Spleen (tissue), 7 donors: ENCODE data around the gene MRC1.

Source experiments
- CTCF ChIP-seq, 11 experiments: fragments of 200-600 bp in 7 of 11; fragments of 450-650 bp in 4 of 11; sonication (generic) in 4 of 11; IDR thresholded peaks in 8 of 11; conservative IDR thresholded peaks in 3 of 11; 1 replicate in 7 of 11; 2 replicates in 4 of 11; pipeline versions ENCODE4 v1.4.0 to v1.8.0; 2016 to 2021; ENCODE audit warnings: antibody characterized with exemption in 11 of 11, inconsistent platforms in 4 of 11, mild to moderate bottlenecking in 1 of 11
- POLR2A ChIP-seq, 3 donors: fragments of 450-650 bp; IDR thresholded peaks; one replicate each; pipeline ENCODE4 v1.5.1; 2017; ENCODE audit warnings: antibody characterized with exemption in 3 of 3, mild to moderate bottlenecking in 1 of 3
- donor health status: DM: no; HTN: no; CAD: no; lungs with moderate emphysema.
- donor health status: DM: no; HTN: no; CAD: no.
- donor health status: DM: no; HTN: no; CAD: no.

- TF ChIP-seq CTCF (IDR thresholded peaks at IDR 0.05 in 8 of 11, conservative IDR thresholded peaks at IDR 0.05 in 3 of 11): no peak
- no peak for TF ChIP-seq POLR2A (IDR thresholded peaks at IDR 0.05)
Observed at GRCh38 chr10:17820943-17821342, 11.8 kb downstream of the MRC1 start.
